Measurements from ENCODE around the gene TLCD3A. TPM values are rescaled to one million over a fixed set of nuclear protein-coding genes. Genes with fewer than 3 reads are reported as not detected.
A peak's percentile ranks its signal among the peaks of the same experiment; 100 is the strongest.
"Not testable (repeated sequence)": the region's sequence is repeated elsewhere in the genome, so short reads cannot be mapped to it uniquely, and the experiment has no call there.

The TLCD3A gene
- total RNA-seq, 1 donor from 2014 or later: 8.9 TPM

DNA sequence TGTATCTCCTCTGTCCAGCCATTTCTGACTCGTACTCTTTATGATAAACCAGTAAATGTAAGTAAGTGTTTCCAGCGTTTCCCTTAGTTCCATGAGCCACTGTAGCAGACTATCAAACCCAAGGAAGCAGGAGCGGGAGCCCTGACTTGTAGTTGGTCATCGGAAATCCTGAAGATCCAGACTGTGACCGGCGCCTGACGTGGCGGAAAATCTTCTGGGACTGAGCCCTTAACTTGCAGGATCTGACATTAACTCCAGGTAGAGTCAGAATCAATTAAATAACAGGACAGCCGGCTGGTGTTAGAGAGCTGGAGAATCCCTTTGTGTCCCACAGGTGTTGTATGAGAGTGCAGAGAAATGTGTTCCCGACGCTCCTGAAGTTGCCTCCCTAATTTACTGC is 45.7 kb downstream of the TLCD3A start:
- DNase-seq: no peak
- Histone ChIP-seq H3K27ac (no peak overlapping the region), H3K9me3 (no peaks in the 10 kb centered on the region), H3K4me1 (peaks cover 17% of the 10 kb centered on the region), H3K36me3 (peaks cover 58% of the 10 kb centered on the region), H3K4me3 (no peak overlapping the region), H3K27me3 (ENCODE audit: low read depth) (no peaks in the 10 kb centered on the region)
- ATAC-seq: no peak
- TF ChIP-seq, protein P1, sequence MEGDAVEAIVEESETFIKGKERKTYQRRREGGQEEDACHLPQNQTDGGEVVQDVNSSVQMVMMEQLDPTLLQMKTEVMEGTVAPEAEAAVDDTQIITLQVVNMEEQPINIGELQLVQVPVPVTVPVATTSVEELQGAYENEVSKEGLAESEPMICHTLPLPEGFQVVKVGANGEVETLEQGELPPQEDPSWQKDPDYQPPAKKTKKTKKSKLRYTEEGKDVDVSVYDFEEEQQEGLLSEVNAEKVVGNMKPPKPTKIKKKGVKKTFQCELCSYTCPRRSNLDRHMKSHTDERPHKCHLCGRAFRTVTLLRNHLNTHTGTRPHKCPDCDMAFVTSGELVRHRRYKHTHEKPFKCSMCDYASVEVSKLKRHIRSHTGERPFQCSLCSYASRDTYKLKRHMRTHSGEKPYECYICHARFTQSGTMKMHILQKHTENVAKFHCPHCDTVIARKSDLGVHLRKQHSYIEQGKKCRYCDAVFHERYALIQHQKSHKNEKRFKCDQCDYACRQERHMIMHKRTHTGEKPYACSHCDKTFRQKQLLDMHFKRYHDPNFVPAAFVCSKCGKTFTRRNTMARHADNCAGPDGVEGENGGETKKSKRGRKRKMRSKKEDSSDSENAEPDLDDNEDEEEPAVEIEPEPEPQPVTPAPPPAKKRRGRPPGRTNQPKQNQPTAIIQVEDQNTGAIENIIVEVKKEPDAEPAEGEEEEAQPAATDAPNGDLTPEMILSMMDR (IDR thresholded peaks at IDR 0.05): no peak
- intact Hi-C loops (cut with DNase I): no loop called here

DNA sequence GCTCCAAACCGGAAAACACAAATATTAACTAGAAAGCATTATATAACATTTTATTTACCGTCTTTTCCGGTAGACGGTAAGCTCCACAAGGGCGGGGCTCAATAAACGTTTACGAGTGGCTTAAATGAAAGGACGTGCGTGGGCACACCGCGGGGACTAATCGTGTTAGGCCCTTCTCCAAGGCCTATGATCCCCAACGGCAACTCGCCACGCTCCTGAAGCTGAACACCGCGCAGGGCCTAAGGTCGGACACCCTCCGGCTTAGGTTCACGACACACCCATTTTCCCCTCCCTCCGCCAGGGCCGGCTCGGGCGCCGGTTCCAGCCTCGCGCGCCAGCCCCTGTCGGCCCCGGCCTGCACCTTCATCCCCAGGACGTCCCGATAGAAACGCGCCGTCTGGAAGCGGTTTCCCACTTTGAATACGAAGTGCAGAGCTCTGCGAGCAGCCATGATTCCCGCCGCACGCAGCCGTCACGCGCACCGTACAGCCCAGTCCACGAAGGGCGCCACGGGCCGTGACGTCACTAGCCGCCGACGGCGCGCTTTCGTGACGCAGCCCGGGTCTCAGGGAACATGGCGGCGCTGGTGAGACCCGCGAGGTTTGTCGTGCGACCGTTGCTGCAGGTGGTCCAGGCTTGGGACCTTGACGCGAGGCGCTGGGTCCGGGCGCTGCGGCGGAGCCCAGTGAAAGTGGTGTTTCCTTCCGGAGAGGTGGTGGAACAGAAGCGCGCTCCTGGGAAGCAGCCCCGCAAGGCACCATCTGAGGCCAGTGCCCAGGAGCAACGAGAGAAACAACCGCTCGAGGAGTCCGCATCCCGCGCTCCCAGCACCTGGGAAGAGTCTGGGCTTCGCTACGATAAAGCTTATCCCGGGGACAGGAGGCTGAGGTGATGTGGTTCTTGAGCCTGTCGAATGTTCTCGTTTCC is 49.7 kb downstream of the TLCD3A start, which contains the start of the genes GLOD4 and MRM3:
Gene GLOD4 (minus strand): TSS at position 476 of the 927 bp plus-strand sequence. CDS start 25 bp downstream, at position 451.
Gene MRM3 (plus strand): TSS at position 549 of the 927 bp plus-strand sequence. CDS start 26 bp downstream, at position 575.
- Histone ChIP-seq H3K9me3 (no peaks in the 10 kb centered on the region), H3K4me3 (peak within 1 kb of the TSS; percentile 92), H3K27ac (peak within 1 kb of the TSS; percentile 85), H3K4me1 (peaks cover 29% of the 10 kb centered on the region), H3K27me3 (ENCODE audit: low read depth) (no peaks in the 10 kb centered on the region), H3K36me3 (peaks cover 28% of the 10 kb centered on the region)
- intact Hi-C loops (cut with DNase I): no loop called here
- TF ChIP-seq, protein P1 (IDR thresholded peaks at IDR 0.05): peak; percentile 21
- ATAC-seq (peak; percentile 98), DNase-seq (peak; percentile 96)

DNA sequence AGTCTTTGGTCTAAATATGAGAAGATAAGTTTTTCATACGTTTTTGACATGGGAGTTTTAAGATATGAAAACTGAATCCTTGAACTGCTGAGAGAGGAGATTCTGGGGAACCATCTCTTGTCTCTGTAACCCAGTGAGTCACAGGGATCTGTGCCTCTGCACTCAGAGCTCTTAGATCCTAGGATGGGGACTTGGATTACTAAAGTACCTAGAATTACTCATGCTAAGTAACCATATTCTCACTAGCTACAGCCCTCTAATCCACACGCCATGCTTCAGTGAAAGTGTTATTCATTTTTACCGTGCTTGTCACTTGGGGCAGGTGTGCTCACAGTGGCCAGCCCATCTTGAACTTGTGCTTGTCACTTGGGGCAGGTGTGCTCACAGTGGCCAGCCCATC is 51.7 kb downstream of the TLCD3A start:
- Histone ChIP-seq H3K36me3 (peaks cover 30% of the 10 kb centered on the region), H3K27me3 (ENCODE audit: low read depth) (no peaks in the 10 kb centered on the region), H3K9me3 (no peaks in the 10 kb centered on the region), H3K4me3 (no peak overlapping the region), H3K4me1 (peaks cover 29% of the 10 kb centered on the region), H3K27ac (no peak overlapping the region)
- no peak for ATAC-seq
- intact Hi-C loops (cut with DNase I): no loop called here
- TF ChIP-seq, protein P1 (IDR thresholded peaks at IDR 0.05): no peak
- no peak for DNase-seq

DNA sequence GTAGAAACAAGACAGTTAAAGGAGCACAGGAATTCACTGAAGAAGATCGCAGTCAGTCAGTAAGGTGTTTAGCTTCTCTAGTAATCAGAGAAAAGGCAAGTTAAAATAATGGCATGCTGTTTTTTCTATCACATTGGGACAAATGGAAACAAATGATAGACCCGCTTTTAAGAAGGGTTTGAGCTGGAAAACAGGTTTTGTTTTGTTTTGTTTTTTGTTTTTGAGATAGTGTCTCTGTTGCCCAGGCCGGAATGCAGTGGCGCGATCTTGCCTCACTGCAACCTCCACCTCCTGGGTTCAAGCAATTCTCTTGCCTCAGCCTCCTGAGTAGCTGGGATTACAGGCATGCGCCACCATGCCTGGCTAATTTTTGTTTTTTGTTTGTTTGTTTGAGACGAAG is 53.5 kb downstream of the TLCD3A start:
- H3K4me1 ChIP-seq: peaks cover 26% of the 10 kb centered on the region
- H3K4me3 ChIP-seq; H3K9me3 ChIP-seq; H3K27me3 ChIP-seq (ENCODE audit: low read depth); H3K27ac ChIP-seq; intact Hi-C loops (cut with DNase I); DNase-seq; ATAC-seq: not testable (repeated sequence)
- peaks cover 42% of the 10 kb centered on the region for H3K36me3 ChIP-seq

DNA sequence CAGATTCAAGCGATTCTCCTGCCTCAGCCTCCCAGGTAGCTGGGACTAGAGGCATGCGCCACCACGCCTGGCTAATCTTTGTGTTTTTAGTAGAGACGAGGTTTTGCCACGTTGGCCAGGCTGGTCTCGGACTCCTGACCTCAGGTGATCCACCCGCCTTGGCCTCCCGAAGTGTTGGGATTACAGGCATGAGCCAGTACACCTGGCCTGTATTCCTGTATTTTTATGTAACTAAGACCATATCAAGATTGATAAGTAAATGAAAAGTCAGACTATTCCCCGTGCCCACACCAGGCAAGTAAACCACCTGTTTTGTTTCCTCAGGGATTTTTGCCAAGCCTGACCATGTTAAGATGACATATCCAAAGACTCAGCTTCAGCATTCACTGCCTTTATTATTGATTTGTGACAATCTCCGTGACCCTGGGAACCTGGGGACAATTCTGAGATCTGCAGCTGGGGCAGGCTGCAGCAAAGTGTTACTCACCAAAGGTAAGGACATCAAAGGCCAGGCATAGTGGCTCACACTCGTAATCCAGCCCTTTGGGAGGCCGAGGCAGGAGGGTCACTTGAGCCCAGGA is 55.3 kb downstream of the TLCD3A start:
- H3K4me3 ChIP-seq: no peak overlapping the region
- H3K27me3 ChIP-seq (ENCODE audit: low read depth): no peaks in the 10 kb centered on the region
- peaks cover 57% of the 10 kb centered on the region for H3K36me3 ChIP-seq
- H3K9me3 ChIP-seq: no peaks in the 10 kb centered on the region
- peaks cover 16% of the 10 kb centered on the region for H3K4me1 ChIP-seq
- no peak for ATAC-seq
- intact Hi-C loops (cut with DNase I): no loop called here
- no peak overlapping the region for H3K27ac ChIP-seq
- TF ChIP-seq, protein P1 (IDR thresholded peaks at IDR 0.05): no peak
- peak; percentile 28 for DNase-seq
